ENCODE measurements around the gene CDH20.

The CDH20 gene

GRCh38 chr18:61475931-61476330, 142.7 kb downstream of the CDH20 start:
- no peak for DNase-seq (ENCODE audit: low read depth, low spot score)
- no peak for TF ChIP-seq FOXP2 (optimal IDR thresholded peaks at IDR 0.05; ENCODE audit: control extremely low read depth, extremely low read length, insufficient read depth)
- TF ChIP-seq POLR2AphosphoS5 (IDR thresholded peaks at IDR 0.05; ENCODE audit: borderline replicate concordance, low read depth, low read length): no peak
- no peak for TF ChIP-seq EZH2 (IDR thresholded peaks at IDR 0.05)
- H3K9me3 ChIP-seq (ENCODE audit: low read depth, low read length): no peaks in the 10 kb centered on the region
- H3K9ac ChIP-seq (ENCODE audit: insufficient read length): no peak overlapping the region
- H3K36me3 ChIP-seq (ENCODE audit: insufficient read depth, low read length): no peaks in the 10 kb centered on the region
- H3K27ac ChIP-seq: no peak overlapping the region
- no peak overlapping the region for H3K4me3 ChIP-seq

- Histone ChIP-seq H3K9ac (ENCODE audit: insufficient read length) (no peak overlapping the region), H3K27ac (no peak overlapping the region), H3K4me3 (no peak overlapping the region), H3K9me3 (ENCODE audit: low read depth, low read length) (no peaks in the 10 kb centered on the region), H3K36me3 (ENCODE audit: insufficient read depth, low read length) (no peaks in the 10 kb centered on the region)
- TF ChIP-seq POLR2AphosphoS5 (IDR thresholded peaks at IDR 0.05; ENCODE audit: borderline replicate concordance, low read depth, low read length) (no peak), FOXP2 (optimal IDR thresholded peaks at IDR 0.05; ENCODE audit: control extremely low read depth, extremely low read length, insufficient read depth) (no peak), EZH2 (IDR thresholded peaks at IDR 0.05) (no peak)
- DNase-seq (ENCODE audit: low read depth, low spot score): no peak
Observed at GRCh38 chr18:61489334-61489733, 156.1 kb downstream of the CDH20 start.

GRCh38 chr18:61496374-61496773, 163.1 kb downstream of the CDH20 start:
- no peak overlapping the region for H3K9ac ChIP-seq (ENCODE audit: insufficient read length)
- TF ChIP-seq FOXP2 (optimal IDR thresholded peaks at IDR 0.05; ENCODE audit: control extremely low read depth, extremely low read length, insufficient read depth): no peak
- TF ChIP-seq EZH2 (IDR thresholded peaks at IDR 0.05): no peak
- TF ChIP-seq POLR2AphosphoS5 (IDR thresholded peaks at IDR 0.05; ENCODE audit: borderline replicate concordance, low read depth, low read length): no peak
- H3K36me3 ChIP-seq (ENCODE audit: insufficient read depth, low read length): no peaks in the 10 kb centered on the region
- no peak for DNase-seq (ENCODE audit: low read depth, low spot score)
- no peaks in the 10 kb centered on the region for H3K9me3 ChIP-seq (ENCODE audit: low read depth, low read length)
- H3K27ac ChIP-seq: no peak overlapping the region
- no peak overlapping the region for H3K4me3 ChIP-seq

- Histone ChIP-seq H3K36me3 (ENCODE audit: insufficient read depth, low read length) (no peaks in the 10 kb centered on the region), H3K4me3 (no peak overlapping the region), H3K27ac (no peak overlapping the region), H3K9ac (ENCODE audit: insufficient read length) (no peak overlapping the region), H3K9me3 (ENCODE audit: low read depth, low read length) (no peaks in the 10 kb centered on the region)
- no peak for DNase-seq (ENCODE audit: low read depth, low spot score)
- TF ChIP-seq POLR2AphosphoS5 (IDR thresholded peaks at IDR 0.05; ENCODE audit: borderline replicate concordance, low read depth, low read length): no peak
- no peak for TF ChIP-seq EZH2 (IDR thresholded peaks at IDR 0.05)
- TF ChIP-seq FOXP2 (optimal IDR thresholded peaks at IDR 0.05; ENCODE audit: control extremely low read depth, extremely low read length, insufficient read depth): no peak
Observed at GRCh38 chr18:61497422-61497821, 164.2 kb downstream of the CDH20 start.

- H3K9me3 ChIP-seq (ENCODE audit: low read depth, low read length): no peaks in the 10 kb centered on the region
- peak; percentile 45 for DNase-seq (ENCODE audit: low read depth, low spot score)
- no peak overlapping the region for H3K27ac ChIP-seq
- H3K4me3 ChIP-seq: no peak overlapping the region
- TF ChIP-seq POLR2AphosphoS5 (IDR thresholded peaks at IDR 0.05; ENCODE audit: borderline replicate concordance, low read depth, low read length) (no peak), EZH2 (IDR thresholded peaks at IDR 0.05) (no peak), FOXP2 (optimal IDR thresholded peaks at IDR 0.05; ENCODE audit: control extremely low read depth, extremely low read length, insufficient read depth) (no peak)
- no peak overlapping the region for H3K9ac ChIP-seq (ENCODE audit: insufficient read length)
- H3K36me3 ChIP-seq (ENCODE audit: insufficient read depth, low read length): no peaks in the 10 kb centered on the region
Observed at GRCh38 chr18:61502472-61502871, 169.2 kb downstream of the CDH20 start.

GRCh38 chr18:61503688-61504087, 170.5 kb downstream of the CDH20 start:
- DNase-seq (ENCODE audit: low read depth, low spot score): no peak
- no peak overlapping the region for H3K9ac ChIP-seq (ENCODE audit: insufficient read length)
- TF ChIP-seq POLR2AphosphoS5 (IDR thresholded peaks at IDR 0.05; ENCODE audit: borderline replicate concordance, low read depth, low read length) (no peak), FOXP2 (optimal IDR thresholded peaks at IDR 0.05; ENCODE audit: control extremely low read depth, extremely low read length, insufficient read depth) (no peak), EZH2 (IDR thresholded peaks at IDR 0.05) (no peak)
- H3K4me3 ChIP-seq: no peak overlapping the region
- no peaks in the 10 kb centered on the region for H3K9me3 ChIP-seq (ENCODE audit: low read depth, low read length)
- H3K36me3 ChIP-seq (ENCODE audit: insufficient read depth, low read length): no peaks in the 10 kb centered on the region
- H3K27ac ChIP-seq: no peak overlapping the region

GRCh38 chr18:61528961-61529360, 195.7 kb downstream of the CDH20 start:
- TF ChIP-seq POLR2AphosphoS5 (IDR thresholded peaks at IDR 0.05; ENCODE audit: borderline replicate concordance, low read depth, low read length) (no peak), EZH2 (IDR thresholded peaks at IDR 0.05) (no peak), FOXP2 (optimal IDR thresholded peaks at IDR 0.05; ENCODE audit: control extremely low read depth, extremely low read length, insufficient read depth) (no peak)
- DNase-seq (ENCODE audit: low read depth, low spot score): no peak

GRCh38 chr18:61530681-61531080, 197.5 kb downstream of the CDH20 start:
- Histone ChIP-seq H3K4me3 (no peak overlapping the region), H3K36me3 (ENCODE audit: insufficient read depth, low read length) (no peaks in the 10 kb centered on the region), H3K9me3 (ENCODE audit: low read depth, low read length) (no peaks in the 10 kb centered on the region), H3K27ac (no peak overlapping the region), H3K9ac (ENCODE audit: insufficient read length) (no peak overlapping the region)
- no peak for TF ChIP-seq FOXP2 (optimal IDR thresholded peaks at IDR 0.05; ENCODE audit: control extremely low read depth, extremely low read length, insufficient read depth)
- no peak for TF ChIP-seq EZH2 (IDR thresholded peaks at IDR 0.05)
- TF ChIP-seq POLR2AphosphoS5 (IDR thresholded peaks at IDR 0.05; ENCODE audit: borderline replicate concordance, low read depth, low read length): no peak
- DNase-seq (ENCODE audit: low read depth, low spot score): no peak

More at GRCh38 chr18:61528961-61529360, 195.7 kb downstream of the CDH20 start:
- no peak overlapping the region for H3K27ac ChIP-seq
- H3K9me3 ChIP-seq (ENCODE audit: low read depth, low read length): no peaks in the 10 kb centered on the region
- H3K36me3 ChIP-seq (ENCODE audit: insufficient read depth, low read length): no peaks in the 10 kb centered on the region
- H3K4me3 ChIP-seq: no peak overlapping the region
- H3K9ac ChIP-seq (ENCODE audit: insufficient read length): no peak overlapping the region

- DNase-seq (ENCODE audit: low read depth, low spot score): no peak
- Histone ChIP-seq H3K27ac (no peak overlapping the region), H3K9ac (ENCODE audit: insufficient read length) (no peak overlapping the region), H3K4me3 (no peak overlapping the region), H3K9me3 (ENCODE audit: low read depth, low read length) (no peaks in the 10 kb centered on the region), H3K36me3 (ENCODE audit: insufficient read depth, low read length) (no peaks in the 10 kb centered on the region)
- TF ChIP-seq FOXP2 (optimal IDR thresholded peaks at IDR 0.05; ENCODE audit: control extremely low read depth, extremely low read length, insufficient read depth): no peak
- no peak for TF ChIP-seq POLR2AphosphoS5 (IDR thresholded peaks at IDR 0.05; ENCODE audit: borderline replicate concordance, low read depth, low read length)
- TF ChIP-seq EZH2 (IDR thresholded peaks at IDR 0.05): no peak
Observed at GRCh38 chr18:61531182-61531581, 198.0 kb downstream of the CDH20 start.

All from SK-N-MC (cell line).